NB4 (cell line): Measurements from ENCODE around the gene INTS14.

Experiments used
- CTCF ChIP-seq: IDR thresholded peaks from one replicate; pipeline ENCODE4 v1.5.1; 2012; ENCODE audit warnings: low read depth, low read length
- MAX ChIP-seq: IDR thresholded peaks from 2 replicates; pipeline ENCODE4 v1.6.1; 2011; ENCODE audit warnings: low read depth, low read length
- MYC ChIP-seq: IDR thresholded peaks from 2 replicates; pipeline ENCODE4 v1.6.1; 2011; ENCODE audit warnings: low read depth, low read length
- POLR2A ChIP-seq: IDR thresholded peaks from 2 replicates; pipeline ENCODE4 v1.6.1; 2011; ENCODE audit warnings: mild to moderate bottlenecking; ENCODE audit not compliant: insufficient read length; ENCODE audit errors: extremely low read depth

GRCh38 chr15:65630760-65631159, 19.8 kb upstream of the INTS14 start:
- TF ChIP-seq CTCF (no peak), POLR2A (no peak), MAX (no peak), MYC (no peak)
